Measurements from ENCODE around the gene CDC5L. TPM values are rescaled to one million over a fixed set of nuclear protein-coding genes. Genes with fewer than 3 reads are reported as not detected.
"Not testable (repeated sequence)": the region's sequence is repeated elsewhere in the genome, so short reads cannot be mapped to it uniquely, and the experiment has no call there.

CDC5L gene
- total RNA-seq, 1 donor from 2014 or later, result 17.3 TPM

- Mint-ChIP-seq H3K36me3 (ENCODE audit: low read depth, unreplicated experiment) (no peaks in the 10 kb centered on the region), H3K9me3 (ENCODE audit: unreplicated experiment) (no peaks in the 10 kb centered on the region), H3K27ac (ENCODE audit: unreplicated experiment) (no peak overlapping the region), H3K4me3 (ENCODE audit: unreplicated experiment) (no peak overlapping the region), H3K4me1 (ENCODE audit: unreplicated experiment) (no peaks in the 10 kb centered on the region), H3K27me3 (ENCODE audit: unreplicated experiment) (peaks cover 3% of the 10 kb centered on the region)
- TF ChIP-seq CTCF (IDR thresholded peaks at IDR 0.05; ENCODE audit: unreplicated experiment), result no peak
- no peak for DNase-seq (ENCODE audit: low spot score)
Observed at GRCh38 chr6:44341095-44341890, 46.2 kb upstream of the CDC5L start.

GRCh38 chr6:44342052-44342451 is 45.5 kb upstream of the CDC5L start:
- Mint-ChIP-seq H3K9me3 (ENCODE audit: unreplicated experiment) (no peaks in the 10 kb centered on the region), H3K36me3 (ENCODE audit: low read depth, unreplicated experiment) (no peaks in the 10 kb centered on the region), H3K4me3 (ENCODE audit: unreplicated experiment) (no peak overlapping the region), H3K27ac (ENCODE audit: unreplicated experiment) (no peak overlapping the region), H3K4me1 (ENCODE audit: unreplicated experiment) (no peaks in the 10 kb centered on the region), H3K27me3 (ENCODE audit: unreplicated experiment) (peaks cover 3% of the 10 kb centered on the region)
- DNase-seq (ENCODE audit: low spot score), result no peak
- no peak for TF ChIP-seq CTCF (IDR thresholded peaks at IDR 0.05; ENCODE audit: unreplicated experiment)

GRCh38 chr6:44342489-44342888 is 45.0 kb upstream of the CDC5L start, which contains the start of gene SPATS1:
TSS of gene SPATS1 (plus strand) at chr6:44342650. CDS start at chr6:44343096, 446 bp downstream.
- no peak for TF ChIP-seq CTCF (IDR thresholded peaks at IDR 0.05; ENCODE audit: unreplicated experiment)
- H3K4me1 Mint-ChIP-seq (ENCODE audit: unreplicated experiment), result no peaks in the 10 kb centered on the region
- H3K9me3 Mint-ChIP-seq (ENCODE audit: unreplicated experiment), result no peaks in the 10 kb centered on the region
- peaks cover 3% of the 10 kb centered on the region for H3K27me3 Mint-ChIP-seq (ENCODE audit: unreplicated experiment)
- H3K36me3 Mint-ChIP-seq (ENCODE audit: low read depth, unreplicated experiment), result no peaks in the 10 kb centered on the region
- no peak within 1 kb of the TSS for H3K4me3 Mint-ChIP-seq (ENCODE audit: unreplicated experiment)
- peak; percentile 25 for DNase-seq (ENCODE audit: low spot score)
- H3K27ac Mint-ChIP-seq (ENCODE audit: unreplicated experiment), result no peak within 1 kb of the TSS

- H3K4me1 Mint-ChIP-seq (ENCODE audit: unreplicated experiment); H3K36me3 Mint-ChIP-seq (ENCODE audit: low read depth, unreplicated experiment); H3K9me3 Mint-ChIP-seq (ENCODE audit: unreplicated experiment); H3K27me3 Mint-ChIP-seq (ENCODE audit: unreplicated experiment); H3K4me3 Mint-ChIP-seq (ENCODE audit: unreplicated experiment); DNase-seq (ENCODE audit: low spot score); H3K27ac Mint-ChIP-seq (ENCODE audit: unreplicated experiment): not testable (repeated sequence)
Observed at GRCh38 chr6:44346818-44347217, 40.7 kb upstream of the CDC5L start.

GRCh38 chr6:44349904-44350649 is 37.4 kb upstream of the CDC5L start:
- no peaks in the 10 kb centered on the region for H3K27me3 Mint-ChIP-seq (ENCODE audit: unreplicated experiment)
- H3K9me3 Mint-ChIP-seq (ENCODE audit: unreplicated experiment), result no peaks in the 10 kb centered on the region
- no peak overlapping the region for H3K27ac Mint-ChIP-seq (ENCODE audit: unreplicated experiment)
- TF ChIP-seq CTCF (IDR thresholded peaks at IDR 0.05; ENCODE audit: unreplicated experiment), result no peak
- H3K4me1 Mint-ChIP-seq (ENCODE audit: unreplicated experiment), result no peaks in the 10 kb centered on the region
- no peak for DNase-seq (ENCODE audit: low spot score)
- H3K4me3 Mint-ChIP-seq (ENCODE audit: unreplicated experiment), result no peak overlapping the region
- H3K36me3 Mint-ChIP-seq (ENCODE audit: low read depth, unreplicated experiment), result no peaks in the 10 kb centered on the region

- H3K27ac Mint-ChIP-seq (ENCODE audit: unreplicated experiment); H3K4me1 Mint-ChIP-seq (ENCODE audit: unreplicated experiment); H3K4me3 Mint-ChIP-seq (ENCODE audit: unreplicated experiment); DNase-seq (ENCODE audit: low spot score); H3K9me3 Mint-ChIP-seq (ENCODE audit: unreplicated experiment); H3K27me3 Mint-ChIP-seq (ENCODE audit: unreplicated experiment); H3K36me3 Mint-ChIP-seq (ENCODE audit: low read depth, unreplicated experiment): not testable (repeated sequence)
Observed at GRCh38 chr6:44350650-44350994, 36.9 kb upstream of the CDC5L start.
